ENCODE results near the gene EPB41L5.
"Not testable (repeated sequence)": the region's sequence is repeated elsewhere in the genome, so short reads cannot be mapped to it uniquely, and the experiment has no call there.

DNA sequence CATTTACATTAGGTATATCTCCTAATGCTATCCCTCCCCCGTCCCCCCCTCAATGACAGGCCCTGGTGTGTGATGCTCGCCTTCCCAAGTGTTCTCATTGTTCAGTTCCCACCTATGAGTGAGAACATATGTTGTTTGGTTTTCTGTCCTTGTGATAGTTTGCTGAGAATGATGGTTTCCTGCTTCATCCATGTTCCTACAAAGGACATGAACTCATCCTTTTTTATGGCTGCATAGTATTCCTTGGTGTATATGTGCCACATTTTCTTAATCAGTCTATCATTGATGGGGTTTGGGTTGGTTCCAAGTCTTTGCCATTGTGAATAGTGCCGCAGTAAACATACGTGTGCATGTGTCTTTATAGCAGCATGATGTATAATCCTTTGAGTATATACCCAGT is 32.9 kb downstream of the EPB41L5 start:
- not testable (repeated sequence) for TF ChIP-seq POLR2A (IDR thresholded peaks at IDR 0.05; ENCODE audit: low read length); GATA1 (IDR thresholded peaks at IDR 0.05; ENCODE audit: low read depth, low read length)

Measured in erythroblast (primary cell).